Panc1 (cell line): ENCODE data around the gene CALD1. TPM values are rescaled to one million over a fixed set of nuclear protein-coding genes. Genes with fewer than 3 reads are reported as not detected.

Source experiments
- ATAC-seq: fragments of 200-7000 bp; cut with Tn5 transposase; 2 replicates; pipeline ENCODE4 v1.9.1; 2020; ENCODE audit warnings: mild to moderate bottlenecking, moderate library complexity
- BruUV-seq: library from RNA; stranded (reverse); fragments of 400-500 nt; replicated peaks from 2 replicates; lab custom pipeline; 2021; lab: Mats Ljungman, UMichigan
- CTCF ChIA-PET: fragments of 300-600 bp; sonication (Branson Sonifier 250); formaldehyde crosslinking; loops from one replicate; lab custom pipeline; 2022; ENCODE audit warnings: antibody characterized with exemption; lab: Charles Lee
- POLR2A ChIA-PET: fragments of 300-600 bp; sonication (Branson Sonifier 250); formaldehyde crosslinking; loops from one replicate; lab custom pipeline; 2022; ENCODE audit warnings: antibody characterized with exemption; lab: Charles Lee
- DNase-seq: peaks from one replicate; pipeline ENCODE4 v3.0.0-alpha.2; 2010; ENCODE audit warnings: low read depth, low spot score
- H3K27ac ChIP-seq: 2 replicates; pipeline ENCODE4 v1.5.1; 2011; ENCODE audit warnings: mild to moderate bottlenecking, low read length, inconsistent platforms
- H3K27me3 ChIP-seq: fragments of 200-500 bp; sonication (Bioruptor generic); 2 replicates; pipeline ENCODE4 v1.6.0; 2014; ENCODE audit warnings: low read length, inconsistent platforms; ENCODE audit not compliant: control insufficient read depth, insufficient read depth
- H3K36me3 ChIP-seq: fragments of 200-500 bp; sonication (Bioruptor generic); 2 replicates; pipeline ENCODE4 v1.5.1; 2014; ENCODE audit warnings: inconsistent platforms, mild to moderate bottlenecking, low read length, moderate library complexity; ENCODE audit not compliant: control insufficient read depth, insufficient read depth
- H3K4me1 ChIP-seq: 2 replicates; pipeline ENCODE4 v1.5.1; 2011; ENCODE audit warnings: inconsistent platforms, mild to moderate bottlenecking, low read length, moderate library complexity; ENCODE audit not compliant: control insufficient read depth, insufficient read depth
- H3K4me3 ChIP-seq, 2 experiments: 2 replicates each; pipeline ENCODE4 v1.5.1; 2011 to 2012; ENCODE audit warnings: low read depth in 2 of 2, low read length in 2 of 2, mild to moderate bottlenecking in 2 of 2, inconsistent platforms in 1 of 2, moderate library complexity in 1 of 2
- H3K9me3 ChIP-seq: fragments of 200-500 bp; sonication (Bioruptor generic); 2 replicates; pipeline ENCODE4 v1.5.1; 2014; ENCODE audit warnings: low read depth, mild to moderate bottlenecking, inconsistent platforms, low read length, moderate library complexity; ENCODE audit not compliant: control insufficient read depth, insufficient read depth
- CTCF ChIP-seq: fragments of 450-650 bp; IDR thresholded peaks from 2 replicates; pipeline ENCODE4 v1.5.1; 2017; ENCODE audit warnings: mild to moderate bottlenecking
- POLR2AphosphoS5 ChIP-seq: IDR thresholded peaks from 2 replicates; pipeline ENCODE4 v1.6.1; 2012; ENCODE audit warnings: mild to moderate bottlenecking, low read depth, low read length, moderate library complexity
- REST ChIP-seq, 2 experiments: IDR thresholded peaks; 2 replicates each; pipeline ENCODE4 v1.6.1; 2011 to 2012; ENCODE audit warnings: low read depth in 2 of 2, control low read depth in 1 of 2, low read length in 1 of 2, mild to moderate bottlenecking in 1 of 2, moderate library complexity in 1 of 2; ENCODE audit not compliant: insufficient read depth in 1 of 2
- SIN3A ChIP-seq: IDR thresholded peaks from 2 replicates; pipeline ENCODE4 v1.6.1; 2012; ENCODE audit warnings: low read depth, mild to moderate bottlenecking, low read length, moderate library complexity, borderline replicate concordance; ENCODE audit not compliant: insufficient read depth
- TCF7L2 ChIP-seq: IDR thresholded peaks from 2 replicates; pipeline ENCODE4 v1.6.1; 2011; ENCODE audit warnings: mild to moderate bottlenecking, low read depth, low read length, inconsistent platforms
- in situ Hi-C: cut with HindIII; loops from 2 replicates; pipeline ENCODE4 v1.10.0; 2016; ENCODE audit warnings: low sequenced_read_pairs, low pct_unique_long_range_greater_than_20kb
- intact Hi-C: fragments of 100-400 bp; cut with micrococcal nuclease; formaldehyde crosslinking; loops from one replicate; pipeline ENCODE4 v1.10.0; 2022; ENCODE audit not compliant: unreplicated experiment
- total RNA-seq: library from RNA; stranded (reverse); gene quantifications from one replicate; pipeline ENCODE4 v1.2.1, GENCODE V29; 2021; ENCODE audit not compliant: unreplicated experiment

Gene CALD1
- total RNA-seq, 1 experiment from 2014 or later: 9.2 TPM

GRCh38 chr7:134925766-134926165 lies 146.3 kb downstream of the CALD1 start:
- intact Hi-C loops (no loop called here), in situ Hi-C loops (no loop called here)
- ATAC-seq (no peak), DNase-seq (no peak)
- no peak overlapping the region for H3K27ac ChIP-seq
- H3K4me1 ChIP-seq: no peaks in the 10 kb centered on the region
- no peaks in the 10 kb centered on the region for H3K9me3 ChIP-seq
- no peaks in the 10 kb centered on the region for H3K36me3 ChIP-seq
- POLR2A ChIA-PET: no interaction called here
- CTCF ChIA-PET: no interaction called here
- TF ChIP-seq TCF7L2 (no peak), CTCF (no peak), POLR2AphosphoS5 (no peak), SIN3A (no peak), REST (IDR thresholded peaks at IDR 0.05; ENCODE audit: insufficient read depth in 1 of 2, low read depth in 2 of 2, low read length in 1 of 2) (no peak)
- no peak overlapping the region for H3K4me3 ChIP-seq
- no TSS peak for BruUV-seq
- H3K27me3 ChIP-seq: no peaks in the 10 kb centered on the region

GRCh38 chr7:134926396-134926795 lies 147.0 kb downstream of the CALD1 start:
- H3K27me3 ChIP-seq: no peaks in the 10 kb centered on the region
- H3K4me3 ChIP-seq: no peak overlapping the region
- intact Hi-C loops: no loop called here
- H3K9me3 ChIP-seq: no peaks in the 10 kb centered on the region
- ATAC-seq (no peak), DNase-seq (no peak)
- POLR2A ChIA-PET: no interaction called here
- in situ Hi-C loops: no loop called here
- CTCF ChIA-PET: no interaction called here
- H3K4me1 ChIP-seq: no peaks in the 10 kb centered on the region
- no peaks in the 10 kb centered on the region for H3K36me3 ChIP-seq
- TF ChIP-seq REST (IDR thresholded peaks at IDR 0.05; ENCODE audit: insufficient read depth in 1 of 2, low read depth in 2 of 2, low read length in 1 of 2) (no peak), TCF7L2 (no peak), CTCF (no peak), SIN3A (no peak), POLR2AphosphoS5 (no peak)
- H3K27ac ChIP-seq: no peak overlapping the region
- no TSS peak for BruUV-seq
